Measurements from ENCODE around the gene OPCML.

DNA sequence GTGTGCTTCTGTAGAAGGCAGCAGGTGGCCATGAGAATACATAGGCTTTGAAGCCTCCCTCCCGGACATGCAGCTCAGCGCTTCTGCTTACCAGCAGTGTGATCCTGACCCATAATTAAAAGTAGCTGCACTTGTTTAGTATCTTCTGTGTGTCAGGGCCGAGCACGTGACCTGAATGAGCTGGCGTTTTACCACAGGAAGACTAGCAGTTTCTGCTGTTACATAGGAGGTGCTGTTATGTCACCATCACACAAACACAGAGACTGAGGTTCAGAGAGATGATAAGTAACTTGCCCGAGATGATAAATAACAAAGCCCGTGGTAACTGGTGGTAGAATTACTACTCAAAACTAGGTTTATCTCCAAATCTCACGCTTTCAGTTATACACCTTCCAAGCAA, 329.5 kb downstream of the OPCML start:
- TF ChIP-seq, protein P1, sequence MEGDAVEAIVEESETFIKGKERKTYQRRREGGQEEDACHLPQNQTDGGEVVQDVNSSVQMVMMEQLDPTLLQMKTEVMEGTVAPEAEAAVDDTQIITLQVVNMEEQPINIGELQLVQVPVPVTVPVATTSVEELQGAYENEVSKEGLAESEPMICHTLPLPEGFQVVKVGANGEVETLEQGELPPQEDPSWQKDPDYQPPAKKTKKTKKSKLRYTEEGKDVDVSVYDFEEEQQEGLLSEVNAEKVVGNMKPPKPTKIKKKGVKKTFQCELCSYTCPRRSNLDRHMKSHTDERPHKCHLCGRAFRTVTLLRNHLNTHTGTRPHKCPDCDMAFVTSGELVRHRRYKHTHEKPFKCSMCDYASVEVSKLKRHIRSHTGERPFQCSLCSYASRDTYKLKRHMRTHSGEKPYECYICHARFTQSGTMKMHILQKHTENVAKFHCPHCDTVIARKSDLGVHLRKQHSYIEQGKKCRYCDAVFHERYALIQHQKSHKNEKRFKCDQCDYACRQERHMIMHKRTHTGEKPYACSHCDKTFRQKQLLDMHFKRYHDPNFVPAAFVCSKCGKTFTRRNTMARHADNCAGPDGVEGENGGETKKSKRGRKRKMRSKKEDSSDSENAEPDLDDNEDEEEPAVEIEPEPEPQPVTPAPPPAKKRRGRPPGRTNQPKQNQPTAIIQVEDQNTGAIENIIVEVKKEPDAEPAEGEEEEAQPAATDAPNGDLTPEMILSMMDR (conservative IDR thresholded peaks at IDR 0.05 in 1 of 2, IDR thresholded peaks at IDR 0.05 in 1 of 2; ENCODE audit: extremely low read depth in 1 of 2, insufficient read depth in 1 of 2, low read depth in 1 of 2, low read length in 2 of 2), result no peak
- TF ChIP-seq EZH2 (IDR thresholded peaks at IDR 0.05; ENCODE audit: borderline replicate concordance, low read length), result no peak

Measured in mammary epithelial cell (primary cell).